Caco-2 (cell line): ENCODE results near the gene CDC73. TPM values are rescaled to one million over a fixed set of nuclear protein-coding genes. Genes with fewer than 3 reads are reported as not detected.
A peak's percentile ranks its signal among the peaks of the same experiment; 100 is the strongest.

ENCODE experiments used
- BruUV-seq: library from RNA; stranded (reverse); fragments of 400-500 nt; replicated peaks from 2 replicates; lab custom pipeline; 2021; lab: Mats Ljungman, UMichigan
- CTCF ChIA-PET: fragments of 300-600 bp; sonication (Branson Sonifier 250); formaldehyde crosslinking; loops from one replicate; lab custom pipeline; 2022; ENCODE audit warnings: antibody characterized with exemption; lab: Charles Lee
- POLR2A ChIA-PET: fragments of 300-600 bp; sonication (Branson Sonifier 250); formaldehyde crosslinking; loops from one replicate; lab custom pipeline; 2022; ENCODE audit warnings: antibody characterized with exemption; lab: Charles Lee
- DNase-seq, 2 experiments: peaks; one replicate each; pipeline versions ENCODE4 v3.0.0 to v3.0.0-alpha.2; 2020 to 2022
- H3K27me3 ChIP-seq: replicated peaks from 2 replicates; pipeline ENCODE4 v1.6.0; 2011; ENCODE audit warnings: low read length; ENCODE audit not compliant: control insufficient read depth, insufficient read depth
- H3K36me3 ChIP-seq: 2 replicates; pipeline ENCODE4 v1.5.1; 2011; ENCODE audit warnings: low read length; ENCODE audit not compliant: control insufficient read depth, insufficient read depth
- H3K4me1 ChIP-seq: fragments of 250-450 bp; sonication (Bioruptor Pico); 2 replicates; pipeline ENCODE4 v1.5.1; 2020; ENCODE audit warnings: mild to moderate bottlenecking
- H3K4me3 ChIP-seq: 2 replicates; pipeline ENCODE4 v1.5.1; 2011; ENCODE audit warnings: low read depth, mild to moderate bottlenecking, control low read depth, low read length
- H3K9me3 ChIP-seq: fragments of 250-450 bp; sonication (Bioruptor Pico); 2 replicates; pipeline ENCODE4 v1.5.1; 2020; ENCODE audit warnings: mild to moderate bottlenecking, moderate library complexity
- H3K27ac Mint-ChIP-seq: one replicate; pipeline ENCODE4 v1.8.0; 2022; ENCODE audit warnings: mixed read lengths; ENCODE audit not compliant: unreplicated experiment
- H3K27me3 Mint-ChIP-seq: one replicate; pipeline ENCODE4 v1.8.0; 2022; ENCODE audit warnings: mixed read lengths; ENCODE audit not compliant: insufficient read depth, unreplicated experiment
- H3K36me3 Mint-ChIP-seq: one replicate; pipeline ENCODE4 v1.8.0; 2022; ENCODE audit warnings: mild to moderate bottlenecking, mixed read lengths; ENCODE audit not compliant: insufficient read depth, unreplicated experiment
- H3K4me1 Mint-ChIP-seq: one replicate; pipeline ENCODE4 v1.8.0; 2022; ENCODE audit warnings: low read depth, mixed read lengths; ENCODE audit not compliant: unreplicated experiment
- H3K4me3 Mint-ChIP-seq: one replicate; pipeline ENCODE4 v1.8.0; 2022; ENCODE audit warnings: mild to moderate bottlenecking, moderate library complexity, mixed read lengths; ENCODE audit not compliant: unreplicated experiment
- H3K9me3 Mint-ChIP-seq: one replicate; pipeline ENCODE4 v1.8.0; 2022; ENCODE audit warnings: mixed read lengths; ENCODE audit not compliant: unreplicated experiment
- intact Hi-C: fragments of 100-400 bp; cut with micrococcal nuclease; formaldehyde crosslinking; loops from one replicate; pipeline ENCODE4 v1.10.0; 2022; ENCODE audit not compliant: unreplicated experiment
- total RNA-seq: library from RNA; stranded (reverse); gene quantifications from 2 replicates; pipeline ENCODE4 v1.2.3, GENCODE V29; 2022
- TF ChIP-seq, protein P1 (sequence below), 2 experiments: fragments of 200-600 bp in 1 of 2; IDR thresholded peaks; 1 replicate in 1 of 2; 2 replicates in 1 of 2; pipeline versions ENCODE4 v1.5.1 to v1.8.0; 2011 to 2022; ENCODE audit warnings: antibody characterized with exemption in 1 of 2, control low read depth in 1 of 2, inconsistent platforms in 1 of 2, low read depth in 1 of 2, low read length in 1 of 2, mild to moderate bottlenecking in 1 of 2, moderate library complexity in 1 of 2; ENCODE audit not compliant: insufficient read depth in 1 of 2, severe bottlenecking in 1 of 2, unreplicated experiment in 1 of 2

CDC73 gene
- total RNA-seq, 1 experiment from 2014 or later: 48.9 TPM

DNA sequence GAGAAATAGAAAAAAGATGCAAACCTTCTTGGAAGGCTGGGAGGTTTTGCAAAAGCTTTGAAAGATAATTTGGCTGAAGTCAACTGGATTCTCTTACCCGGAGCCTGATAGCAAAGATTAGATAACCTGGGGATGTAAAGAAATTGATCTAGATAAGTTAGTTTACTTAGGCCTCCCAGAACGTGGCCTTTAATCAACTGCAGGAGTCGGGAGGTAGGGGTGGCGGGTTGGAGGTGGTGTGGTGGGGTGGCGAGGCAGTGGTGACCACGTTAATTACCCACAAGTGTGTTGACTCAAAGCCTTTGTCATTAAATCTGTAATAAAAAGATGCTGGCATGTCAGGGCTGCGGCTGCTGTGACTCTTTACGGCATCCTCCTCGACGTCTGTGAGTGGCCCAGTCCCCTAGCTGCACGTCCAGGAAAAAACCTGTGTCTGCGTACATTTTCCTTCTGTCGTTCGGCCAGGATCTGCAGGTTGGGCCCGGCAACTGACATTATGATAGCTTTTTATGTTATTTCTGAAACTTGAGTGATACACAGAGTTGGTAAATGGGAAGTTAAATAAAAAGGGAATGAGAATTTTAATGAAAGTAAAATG is 115.6 kb downstream of the CDC73 start:
- intact Hi-C loops: loop anchor here (1.0 kb wide), 1 partner anchor 54 kb away; no protein-coding TSS in a partner anchor
- peaks cover 13% of the 10 kb centered on the region for H3K4me1 Mint-ChIP-seq
- peaks cover 31% of the 10 kb centered on the region for H3K36me3 Mint-ChIP-seq
- Histone ChIP-seq H3K9me3 (no peaks in the 10 kb centered on the region), H3K4me3 (no peak overlapping the region), H3K27me3 (no peaks in the 10 kb centered on the region), H3K4me1 (peaks cover 7% of the 10 kb centered on the region), H3K36me3 (no peaks in the 10 kb centered on the region)
- H3K27ac Mint-ChIP-seq: no peak overlapping the region
- no peaks in the 10 kb centered on the region for H3K27me3 Mint-ChIP-seq
- H3K9me3 Mint-ChIP-seq: no peaks in the 10 kb centered on the region
- no TSS peak for BruUV-seq
- ChIA-PET CTCF (no interaction called here), POLR2A (no interaction called here)
- H3K4me3 Mint-ChIP-seq: no peak overlapping the region
- peak; percentile 30 to 64 for DNase-seq
- TF ChIP-seq, protein P1, sequence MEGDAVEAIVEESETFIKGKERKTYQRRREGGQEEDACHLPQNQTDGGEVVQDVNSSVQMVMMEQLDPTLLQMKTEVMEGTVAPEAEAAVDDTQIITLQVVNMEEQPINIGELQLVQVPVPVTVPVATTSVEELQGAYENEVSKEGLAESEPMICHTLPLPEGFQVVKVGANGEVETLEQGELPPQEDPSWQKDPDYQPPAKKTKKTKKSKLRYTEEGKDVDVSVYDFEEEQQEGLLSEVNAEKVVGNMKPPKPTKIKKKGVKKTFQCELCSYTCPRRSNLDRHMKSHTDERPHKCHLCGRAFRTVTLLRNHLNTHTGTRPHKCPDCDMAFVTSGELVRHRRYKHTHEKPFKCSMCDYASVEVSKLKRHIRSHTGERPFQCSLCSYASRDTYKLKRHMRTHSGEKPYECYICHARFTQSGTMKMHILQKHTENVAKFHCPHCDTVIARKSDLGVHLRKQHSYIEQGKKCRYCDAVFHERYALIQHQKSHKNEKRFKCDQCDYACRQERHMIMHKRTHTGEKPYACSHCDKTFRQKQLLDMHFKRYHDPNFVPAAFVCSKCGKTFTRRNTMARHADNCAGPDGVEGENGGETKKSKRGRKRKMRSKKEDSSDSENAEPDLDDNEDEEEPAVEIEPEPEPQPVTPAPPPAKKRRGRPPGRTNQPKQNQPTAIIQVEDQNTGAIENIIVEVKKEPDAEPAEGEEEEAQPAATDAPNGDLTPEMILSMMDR (IDR thresholded peaks at IDR 0.05; ENCODE audit: insufficient read depth in 1 of 2, low read depth in 1 of 2, low read length in 1 of 2, severe bottlenecking in 1 of 2, unreplicated experiment in 1 of 2): no peak

DNA sequence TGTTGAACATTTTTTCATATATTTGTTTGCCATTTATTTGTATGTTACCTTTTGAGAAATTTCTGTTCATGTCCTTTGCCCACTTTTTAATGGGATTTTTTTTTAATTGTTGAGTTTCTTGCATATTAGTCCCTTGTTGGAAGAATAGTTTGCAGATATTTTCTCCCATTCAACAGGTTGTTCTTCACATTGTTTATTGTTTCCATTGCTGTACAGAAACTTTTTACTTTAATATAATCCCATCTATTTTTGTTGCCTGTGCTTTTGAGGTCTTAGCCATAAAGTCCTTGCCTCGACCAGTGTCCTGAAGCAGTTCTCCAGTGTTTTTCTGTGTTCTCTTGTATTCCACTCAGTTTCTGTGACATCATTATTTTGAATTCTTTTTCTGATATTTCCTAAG is 118.8 kb downstream of the CDC73 start:
- no peak overlapping the region for H3K27ac Mint-ChIP-seq
- Histone ChIP-seq H3K27me3 (no peaks in the 10 kb centered on the region), H3K9me3 (no peaks in the 10 kb centered on the region), H3K36me3 (no peaks in the 10 kb centered on the region), H3K4me1 (peaks cover 7% of the 10 kb centered on the region), H3K4me3 (no peak overlapping the region)
- CTCF ChIA-PET: no interaction called here
- H3K4me3 Mint-ChIP-seq: no peak overlapping the region
- DNase-seq: no peak
- peaks cover 31% of the 10 kb centered on the region for H3K36me3 Mint-ChIP-seq
- no TSS peak for BruUV-seq
- H3K9me3 Mint-ChIP-seq: no peaks in the 10 kb centered on the region
- H3K4me1 Mint-ChIP-seq: peaks cover 13% of the 10 kb centered on the region
- TF ChIP-seq, protein P1 (IDR thresholded peaks at IDR 0.05; ENCODE audit: insufficient read depth in 1 of 2, low read depth in 1 of 2, low read length in 1 of 2, severe bottlenecking in 1 of 2, unreplicated experiment in 1 of 2): no peak
- no peaks in the 10 kb centered on the region for H3K27me3 Mint-ChIP-seq
- intact Hi-C loops: no loop called here
- POLR2A ChIA-PET: no interaction called here

DNA sequence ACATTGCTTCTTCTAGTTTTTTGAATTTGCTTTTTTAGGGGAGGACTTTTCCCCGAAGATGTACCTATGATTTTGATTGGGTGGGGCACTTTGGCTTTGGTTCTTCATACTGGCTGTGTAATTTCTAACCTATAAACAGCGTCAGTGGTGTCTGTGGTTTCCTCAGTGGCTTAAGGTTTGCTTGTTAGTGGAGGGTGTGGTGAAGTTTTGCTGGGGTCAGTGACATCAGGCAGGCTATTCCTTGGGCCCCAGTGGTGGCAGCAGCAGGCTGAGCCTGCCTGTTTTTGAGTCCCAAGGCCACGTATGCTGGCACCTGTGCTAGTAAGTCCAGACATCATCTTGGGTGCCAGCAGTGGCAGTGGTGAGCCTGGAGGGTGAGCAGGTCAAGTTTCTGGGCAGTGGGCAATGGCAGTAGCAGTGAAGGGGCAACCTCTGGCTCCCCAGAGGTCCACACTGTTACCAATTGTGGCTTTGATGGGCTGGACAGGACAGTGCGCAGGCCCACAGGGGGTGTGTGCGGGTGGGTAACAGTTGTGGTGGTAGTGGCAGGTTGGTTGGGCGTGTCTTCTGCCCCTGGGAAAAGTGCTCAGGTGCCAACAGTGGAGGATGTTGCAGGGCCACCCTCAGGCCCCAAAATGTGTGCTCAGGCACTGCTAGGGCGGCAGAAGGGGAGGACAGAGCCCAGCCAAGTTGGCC is 119.4 kb downstream of the CDC73 start:
- Mint-ChIP-seq H3K9me3 (no peaks in the 10 kb centered on the region), H3K27me3 (no peaks in the 10 kb centered on the region), H3K4me3 (no peak overlapping the region), H3K36me3 (peaks cover 31% of the 10 kb centered on the region), H3K4me1 (peaks cover 13% of the 10 kb centered on the region), H3K27ac (peak overlapping the region; percentile 48)
- DNase-seq: no peak
- POLR2A ChIA-PET: no interaction called here
- no peak overlapping the region for H3K4me3 ChIP-seq
- TF ChIP-seq, protein P1 (IDR thresholded peaks at IDR 0.05; ENCODE audit: insufficient read depth in 1 of 2, low read depth in 1 of 2, low read length in 1 of 2, severe bottlenecking in 1 of 2, unreplicated experiment in 1 of 2): no peak
- H3K9me3 ChIP-seq: no peaks in the 10 kb centered on the region
- no peaks in the 10 kb centered on the region for H3K36me3 ChIP-seq
- no TSS peak for BruUV-seq
- CTCF ChIA-PET: no interaction called here
- H3K27me3 ChIP-seq: no peaks in the 10 kb centered on the region
- peaks cover 7% of the 10 kb centered on the region for H3K4me1 ChIP-seq
- intact Hi-C loops: no loop called here
